Measurements from ENCODE around the gene NPR2.

DNA sequence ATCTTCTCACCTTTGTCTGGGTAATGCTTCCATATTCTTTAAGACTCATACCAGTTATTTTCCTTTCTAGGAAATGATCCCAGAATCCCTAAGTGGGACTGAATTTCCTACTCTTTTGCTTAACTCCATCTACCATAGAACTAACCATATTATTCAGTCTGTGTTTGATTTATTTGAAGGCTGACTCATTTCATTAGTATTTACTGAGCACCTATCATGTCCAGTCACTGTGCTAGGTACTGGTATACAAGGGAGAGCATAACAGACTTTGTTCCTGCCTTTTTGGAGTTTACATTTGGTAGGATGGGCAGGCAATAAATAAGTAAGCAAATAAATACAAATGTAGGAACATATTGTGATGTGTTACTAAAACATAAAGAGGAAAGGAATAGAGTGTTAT, 4.3 kb downstream of the NPR2 start:
- TF ChIP-seq POLR2A (IDR thresholded peaks at IDR 0.05) (no peak), CTCF (IDR thresholded peaks at IDR 0.05) (no peak), EP300 (IDR thresholded peaks at IDR 0.05) (no peak)
